CD4-positive, alpha-beta T cell treated with Interleukin-4 for 1 hour (primary cell): ENCODE results near the gene ULK4.
A peak's percentile ranks its signal among the peaks of the same experiment; 100 is the strongest.
"Not testable (repeated sequence)": the region's sequence is repeated elsewhere in the genome, so short reads cannot be mapped to it uniquely, and the experiment has no call there.

Experiments
- DNase-seq, 2 donors: peaks; one replicate each; pipeline ENCODE4 v3.0.0-alpha.2; 2020 to 2022

The ULK4 gene

DNA sequence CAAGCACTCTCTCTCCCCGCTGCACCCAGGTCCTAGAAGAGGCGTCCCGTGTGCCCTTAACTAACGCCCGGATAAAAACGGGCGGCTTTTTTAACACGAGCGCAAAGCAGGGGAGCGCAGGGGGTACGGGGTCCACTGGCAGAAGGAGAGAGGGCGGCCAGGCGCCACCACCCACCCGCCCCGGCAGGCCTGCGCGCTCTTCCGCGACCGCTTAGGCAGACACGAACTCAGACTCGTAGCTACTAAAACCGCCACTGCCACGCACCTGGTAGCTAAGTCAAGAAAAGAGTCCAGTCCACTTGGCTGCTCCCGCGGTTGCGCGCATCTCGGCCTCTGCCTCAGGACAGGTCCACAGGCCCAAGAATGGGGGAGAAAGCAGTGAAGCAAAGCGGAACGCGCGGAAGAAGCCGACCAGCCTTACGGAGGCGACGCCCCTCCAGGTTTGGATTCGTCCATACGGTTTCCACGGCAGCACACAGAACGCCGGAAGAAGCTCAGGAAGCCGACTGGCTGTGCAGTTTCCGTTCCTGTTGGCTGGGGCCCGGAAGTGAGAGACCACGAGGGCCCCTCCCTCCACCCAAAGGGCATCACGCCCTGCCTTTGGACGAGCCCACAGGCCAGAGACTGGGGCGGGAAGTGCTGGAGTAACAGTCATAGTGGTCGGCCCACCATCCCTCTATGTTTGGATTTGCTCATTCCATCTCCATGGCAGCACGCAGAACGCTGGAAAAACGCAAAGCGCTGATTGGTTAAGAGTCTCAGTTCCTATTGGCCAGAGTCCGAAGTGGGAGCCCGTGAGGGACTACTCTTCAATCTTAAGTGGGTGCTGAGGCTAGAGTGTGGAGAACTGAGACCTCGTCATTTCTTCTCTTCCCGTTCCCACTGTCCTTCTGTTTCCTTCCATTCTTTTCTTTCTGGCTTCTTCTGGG, at the start of gene ULK4:
Gene ULK4 (minus strand): TSS at position 353 of the 929 bp plus-strand sequence. CDS start 7,344 bp downstream, outside the sequence.
- DNase-seq, result peak; percentile 97 to 98

DNA sequence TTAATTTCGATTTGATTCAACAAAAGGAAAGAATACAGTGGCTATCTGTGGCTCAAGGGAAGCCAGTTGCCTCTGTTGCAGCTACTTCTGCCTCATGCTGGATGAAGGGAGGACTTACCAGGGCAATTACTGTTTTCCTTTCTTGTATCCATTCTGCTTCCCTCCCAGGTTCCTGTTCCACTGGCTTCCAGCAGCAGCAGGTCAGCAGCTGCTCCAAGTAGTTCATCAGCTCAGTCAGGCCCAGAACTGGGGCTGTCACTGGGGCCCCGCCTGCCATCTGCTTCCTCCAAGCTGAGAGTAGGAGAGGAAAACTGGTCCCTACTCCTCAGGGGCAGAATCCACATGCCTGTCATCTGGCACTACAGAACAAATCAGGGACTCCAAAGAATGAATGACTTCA, 48.6 kb upstream of the ULK4 start:
- DNase-seq, result no peak

DNA sequence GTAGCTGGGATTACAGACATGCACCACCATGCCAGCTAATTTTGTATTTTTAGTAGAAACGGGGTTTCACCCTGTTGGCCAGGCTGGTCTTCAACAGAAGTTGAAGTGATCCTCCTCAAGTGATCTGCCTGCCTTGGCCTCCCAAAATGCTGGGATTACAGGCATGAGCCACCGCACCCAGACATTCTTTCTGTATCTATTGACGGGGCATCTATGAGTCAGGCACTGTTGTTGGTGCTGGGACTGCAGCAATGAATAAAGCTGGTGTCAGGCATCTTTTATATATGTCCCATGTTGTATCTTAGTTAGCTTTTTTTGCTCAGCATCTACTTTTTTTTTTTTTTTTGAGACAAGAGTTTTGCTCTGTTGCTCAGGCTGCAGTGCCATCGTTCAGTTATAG, 47.6 kb upstream of the ULK4 start:
- DNase-seq, result no peak

DNA sequence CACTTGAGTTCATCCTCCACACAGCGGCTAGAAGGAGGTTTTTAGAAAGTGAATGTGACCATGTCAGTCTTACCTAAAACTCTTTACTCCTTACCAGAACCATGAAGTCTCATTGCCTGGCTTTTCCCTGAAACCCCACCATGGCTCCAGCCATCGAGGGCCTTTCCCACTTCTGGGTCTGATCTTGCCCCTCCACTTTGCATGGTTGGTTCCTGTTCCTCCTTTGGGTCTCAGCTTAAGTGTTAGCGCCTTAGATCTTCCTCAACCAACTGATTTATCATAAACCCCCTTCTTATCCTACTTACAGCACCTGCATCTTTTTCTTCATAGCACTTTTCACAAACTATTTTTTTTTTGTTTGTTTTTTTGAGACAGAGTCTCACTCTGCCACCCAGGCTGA, 45.9 kb upstream of the ULK4 start:
- DNase-seq, result no peak

DNA sequence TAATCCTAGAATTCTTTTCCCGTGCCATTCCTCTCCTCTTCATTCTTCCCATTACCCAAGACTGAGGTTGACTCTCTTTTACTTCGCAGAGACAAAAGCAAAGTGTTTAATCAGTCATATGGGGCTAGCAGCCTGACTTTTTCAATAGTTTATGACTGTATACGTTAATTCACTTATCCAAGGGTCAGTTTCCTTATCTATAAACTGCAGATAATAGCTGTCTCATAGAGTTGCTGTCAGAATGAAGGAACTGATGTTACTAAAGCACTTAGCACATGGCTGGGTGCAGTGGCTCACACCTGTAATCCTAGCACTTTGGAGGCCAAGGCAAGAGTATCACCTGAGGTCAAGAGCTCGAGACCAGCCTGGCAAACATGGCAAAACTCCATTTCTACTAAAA, 43.5 kb upstream of the ULK4 start:
- no peak for DNase-seq

DNA sequence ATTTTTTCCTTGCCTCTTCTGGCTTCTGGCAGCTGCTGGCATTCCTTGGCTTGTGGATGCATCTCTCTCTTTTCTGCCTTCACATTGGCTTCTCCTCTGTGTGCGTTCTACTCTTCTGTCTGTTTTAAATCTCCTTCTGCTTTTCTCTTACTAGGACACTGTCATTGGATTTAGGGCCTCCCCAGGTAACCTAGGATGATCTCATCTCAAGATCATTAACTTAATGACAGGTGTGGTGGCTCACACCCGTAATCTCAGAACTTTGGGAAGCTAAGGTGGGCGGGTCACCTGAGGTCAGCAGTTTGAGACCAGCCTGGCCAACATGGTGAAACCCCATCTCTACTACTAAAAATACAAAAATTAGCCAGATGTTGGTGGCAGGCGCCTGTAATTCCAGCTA, 40.9 kb upstream of the ULK4 start:
- DNase-seq, result no peak

DNA sequence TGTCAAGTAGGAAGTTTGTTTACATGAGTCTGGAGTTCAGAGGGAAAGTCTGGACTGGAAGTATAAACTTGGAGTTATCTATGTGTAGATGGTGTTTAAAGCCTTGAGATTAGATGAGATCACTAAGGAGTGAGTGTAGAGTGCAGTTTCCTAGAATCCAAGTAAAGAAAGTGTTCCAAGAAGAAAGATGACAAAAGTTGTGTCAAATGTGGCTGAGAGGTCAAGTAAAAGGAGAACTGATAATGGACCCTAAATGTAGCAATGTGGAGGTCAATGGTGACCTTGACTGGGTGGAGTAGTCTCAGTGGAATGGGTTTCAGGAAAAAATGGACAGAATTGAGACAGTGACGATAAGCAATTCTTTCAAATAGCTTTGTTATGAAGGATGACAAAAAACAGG, 39.9 kb upstream of the ULK4 start:
- no peak for DNase-seq

DNA sequence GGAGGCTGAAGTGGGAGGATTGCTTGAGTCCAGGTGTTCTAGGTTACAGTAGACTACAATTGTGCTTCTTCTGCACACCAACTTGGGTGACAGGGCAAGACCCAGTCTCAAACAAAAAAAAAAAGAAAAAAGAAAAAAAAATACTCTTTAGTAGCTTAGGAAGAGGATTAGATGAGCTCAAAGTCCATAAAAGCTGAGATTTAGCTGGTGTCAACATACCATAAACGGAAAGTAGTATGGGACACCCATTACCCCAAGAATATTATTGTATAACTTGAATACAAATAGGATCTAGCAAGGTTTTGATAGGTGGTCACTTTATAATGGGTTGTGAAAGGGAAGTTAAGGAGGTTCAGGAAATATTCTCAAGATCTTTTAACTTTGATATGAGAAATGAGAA, 38.0 kb upstream of the ULK4 start:
- no peak for DNase-seq

DNA sequence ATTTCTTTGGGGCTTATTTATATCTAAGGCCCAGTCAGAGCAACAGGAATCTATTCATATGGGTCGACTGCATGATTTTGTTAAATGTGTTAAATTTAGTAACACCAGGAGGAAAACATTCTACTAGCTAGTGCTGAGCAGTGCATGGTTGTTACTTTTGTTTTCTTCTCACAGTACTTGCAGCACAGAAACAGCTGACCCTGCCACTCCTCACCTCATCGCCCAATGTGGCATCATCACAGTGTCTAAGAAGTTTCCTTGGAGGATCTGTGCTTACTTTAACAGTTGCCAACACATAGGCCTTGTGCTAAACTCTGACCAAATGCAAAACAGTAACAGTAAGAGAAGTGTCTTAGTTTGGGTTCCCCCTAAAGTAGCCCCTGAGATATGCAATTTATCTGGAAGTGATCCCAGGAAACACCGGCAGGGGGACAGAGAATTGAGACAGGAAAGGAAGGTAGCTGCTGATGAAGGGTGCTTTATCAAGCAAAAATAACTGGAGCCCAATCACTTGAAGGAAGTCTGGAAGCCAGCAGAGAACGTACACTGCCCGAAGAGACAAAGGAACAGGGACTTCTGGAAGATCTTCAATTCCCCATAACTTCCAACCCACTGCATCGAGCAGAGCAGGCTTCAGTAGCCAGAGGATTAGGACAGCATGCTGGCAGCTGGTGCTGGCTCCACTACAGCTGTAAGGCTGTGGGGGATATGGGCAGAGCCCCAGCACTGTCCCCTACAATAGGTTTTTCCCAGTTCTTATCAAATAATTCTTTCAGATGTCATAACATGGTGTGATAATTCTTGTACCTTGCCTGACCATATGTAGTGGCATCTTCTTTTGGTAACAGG, 36.0 kb upstream of the ULK4 start:
- DNase-seq, result no peak

DNA sequence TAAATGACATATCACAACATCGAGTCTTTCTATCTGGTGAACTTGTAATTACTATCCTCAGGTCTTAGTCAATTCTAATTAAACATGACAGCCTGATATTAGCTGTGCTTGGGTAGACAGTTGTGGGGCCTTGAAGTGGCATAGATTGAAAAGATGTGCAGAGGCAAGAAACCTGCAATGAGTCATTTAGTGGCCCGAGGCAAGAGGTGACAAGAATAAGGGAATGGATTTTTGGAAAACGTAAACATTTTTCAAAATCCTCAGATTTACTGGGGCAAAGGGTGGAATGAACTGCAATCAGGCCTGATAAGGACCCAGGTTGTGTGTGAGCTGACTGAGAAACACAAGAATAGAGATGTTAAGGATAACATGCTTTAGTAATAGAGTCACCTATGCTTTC, 29.5 kb upstream of the ULK4 start:
- no peak for DNase-seq

DNA sequence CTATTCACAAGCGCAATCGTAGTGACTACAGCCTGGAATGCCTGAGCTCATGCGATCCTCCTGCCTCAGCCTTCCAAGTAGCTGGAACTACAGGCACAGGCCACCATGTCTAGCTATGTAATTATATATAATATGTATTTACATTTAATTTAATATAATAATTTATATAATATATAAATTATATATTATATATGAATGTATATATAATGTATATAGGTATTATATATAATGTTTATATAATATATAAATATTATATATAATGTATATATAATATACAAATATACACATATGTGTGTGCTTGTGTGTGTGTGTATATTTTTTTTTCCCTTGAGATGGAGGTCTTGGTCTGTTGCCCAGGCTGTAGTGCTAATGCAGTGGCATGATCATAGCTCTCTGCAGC, 27.6 kb upstream of the ULK4 start:
- DNase-seq, result no peak

DNA sequence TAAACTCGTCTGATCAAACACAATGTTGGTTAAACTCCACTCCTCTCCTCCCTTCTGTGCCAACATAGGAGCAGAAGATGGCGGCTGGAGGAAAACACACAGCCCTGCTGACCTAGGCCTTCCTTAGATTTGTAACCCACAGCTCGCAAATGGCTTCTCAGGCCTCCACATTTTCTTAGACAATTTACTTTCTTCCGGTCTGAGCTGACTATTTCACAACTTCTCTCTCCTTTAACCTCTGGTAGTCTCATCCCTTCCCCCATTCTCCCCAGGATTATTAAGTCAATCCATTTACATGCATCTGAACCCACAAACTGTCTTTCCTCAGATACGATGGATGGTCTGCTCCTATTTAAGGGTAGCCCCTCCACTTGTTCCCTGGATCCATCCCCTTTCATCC, 25.7 kb upstream of the ULK4 start:
- DNase-seq, result no peak

DNA sequence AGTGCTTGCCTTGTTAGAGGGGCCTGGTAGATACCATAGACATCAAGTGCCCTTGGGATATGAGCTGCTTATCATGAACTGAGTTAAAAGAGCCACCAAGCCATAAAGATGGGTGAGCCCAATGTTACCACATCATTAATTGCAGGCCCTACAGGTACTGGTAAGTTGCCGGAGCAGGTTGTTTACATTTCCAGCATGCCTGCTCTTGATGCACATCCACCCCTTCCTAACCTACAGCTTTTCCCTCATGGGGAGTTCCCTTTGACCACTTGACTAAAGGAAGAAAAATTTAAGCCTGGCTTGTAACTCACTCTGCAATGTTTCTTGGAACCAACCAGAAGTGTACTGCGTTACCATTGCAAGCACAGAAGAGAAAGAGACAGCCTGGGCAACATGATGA, 24.7 kb upstream of the ULK4 start:
- no peak for DNase-seq

DNA sequence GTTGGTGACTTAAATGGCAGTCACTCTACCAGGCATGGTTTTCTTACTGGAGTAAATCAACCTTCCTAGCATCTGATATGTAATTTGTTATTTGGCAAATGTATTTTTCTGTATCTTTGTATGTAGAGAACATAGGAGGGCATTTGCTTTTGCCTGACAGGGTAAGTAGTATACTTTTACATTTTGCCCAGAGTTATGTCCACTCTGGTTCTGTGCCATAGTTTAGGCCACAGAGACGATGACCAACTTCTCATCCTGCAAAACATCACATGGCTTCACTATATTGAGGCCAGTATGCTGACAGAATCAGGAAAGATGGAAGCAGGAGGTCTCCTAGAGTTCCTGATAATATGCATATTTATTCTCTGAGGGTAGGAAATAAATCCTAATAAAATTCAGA, 23.1 kb upstream of the ULK4 start:
- DNase-seq, result no peak

DNA sequence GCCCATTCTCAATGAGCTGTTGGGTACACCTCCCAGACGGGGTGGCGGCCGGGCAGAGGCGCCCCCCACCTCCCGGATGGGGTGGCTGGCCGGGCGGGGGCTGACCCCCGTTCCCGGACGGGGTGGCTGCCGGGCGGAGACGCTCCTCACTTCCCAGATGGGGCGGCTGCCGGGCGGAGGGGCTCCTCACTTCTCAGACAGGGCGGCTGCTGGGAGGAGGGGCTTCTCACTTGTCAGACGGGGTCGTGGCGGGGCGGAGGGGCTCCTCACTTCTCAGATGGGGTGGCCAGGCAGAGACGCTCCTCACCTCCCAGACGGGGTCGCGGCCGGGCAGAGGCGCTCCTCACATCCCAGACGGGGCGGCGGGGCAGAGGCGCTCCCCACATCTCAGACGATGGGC, 21.2 kb upstream of the ULK4 start:
- not testable (repeated sequence) for DNase-seq

DNA sequence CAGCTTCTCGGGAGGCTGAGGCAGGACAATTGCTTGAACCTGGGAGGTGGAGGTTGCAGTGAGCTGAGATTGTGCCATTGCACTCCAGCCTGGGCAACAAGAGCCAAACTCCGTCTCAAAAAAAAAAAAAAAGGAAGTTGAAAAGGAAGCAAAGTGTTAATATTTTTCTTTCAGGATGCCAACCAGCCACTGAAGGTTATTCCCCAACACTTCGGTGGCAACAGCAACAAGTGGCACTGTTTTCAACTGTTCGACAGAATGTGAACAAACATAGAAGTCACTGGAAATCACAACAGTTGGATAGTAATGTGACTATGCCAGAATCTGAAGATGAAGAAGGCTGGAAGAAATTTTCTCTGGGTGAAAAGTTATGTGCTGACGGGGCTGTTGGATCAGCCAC, 15.5 kb upstream of the ULK4 start:
- DNase-seq, result not testable (repeated sequence)

DNA sequence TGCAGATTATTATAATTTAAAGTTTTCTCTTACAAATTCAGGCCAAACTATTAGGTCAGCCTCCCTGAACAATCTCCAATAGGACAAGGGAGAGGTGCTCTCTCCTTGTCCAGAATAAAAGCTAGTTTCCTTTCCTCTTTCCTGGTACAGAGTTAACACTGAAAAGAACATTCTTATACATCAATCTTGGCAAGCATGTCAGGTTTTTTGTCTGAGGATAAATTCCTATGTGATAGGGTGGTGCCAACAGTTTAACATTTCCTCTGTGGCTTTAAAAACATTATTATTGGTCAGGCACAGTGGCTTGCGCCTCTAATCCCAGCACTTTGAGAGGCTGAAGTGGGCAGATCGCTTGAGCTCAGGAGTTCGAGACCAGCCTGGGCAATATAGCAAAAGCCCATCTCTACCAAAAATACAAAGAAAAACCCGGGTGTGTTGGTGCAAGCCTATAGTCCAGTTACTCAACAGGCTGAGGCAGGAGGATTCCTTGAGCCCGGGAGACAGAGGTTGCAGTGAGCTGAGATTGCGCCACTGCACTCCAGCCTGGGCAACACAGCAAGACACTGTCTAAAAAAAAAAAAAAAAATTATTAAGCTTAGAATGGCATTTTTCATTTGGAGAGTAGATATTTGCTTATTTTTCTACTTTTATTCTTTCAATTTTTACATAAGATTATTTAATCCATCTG, 13.7 kb upstream of the ULK4 start:
- DNase-seq, result no peak

DNA sequence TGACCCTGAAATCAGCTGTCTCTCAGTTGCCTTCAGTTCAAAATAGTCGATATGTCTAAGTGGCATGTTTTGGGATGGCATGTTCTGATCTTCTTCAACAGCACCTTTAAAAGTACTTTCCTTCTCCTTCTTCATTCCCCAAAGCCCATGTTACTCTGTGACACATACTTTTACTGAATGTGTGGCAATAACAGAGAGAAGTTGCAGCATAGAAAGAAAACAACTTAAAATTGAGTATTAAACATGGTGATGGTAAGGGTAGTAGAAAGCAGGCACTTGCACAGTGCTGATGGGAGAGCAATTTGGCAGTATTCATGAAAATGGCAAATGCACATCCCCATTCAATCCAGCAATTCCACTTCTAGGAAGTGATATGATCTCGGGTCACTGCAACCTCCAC, 12.3 kb upstream of the ULK4 start:
- DNase-seq, result no peak

DNA sequence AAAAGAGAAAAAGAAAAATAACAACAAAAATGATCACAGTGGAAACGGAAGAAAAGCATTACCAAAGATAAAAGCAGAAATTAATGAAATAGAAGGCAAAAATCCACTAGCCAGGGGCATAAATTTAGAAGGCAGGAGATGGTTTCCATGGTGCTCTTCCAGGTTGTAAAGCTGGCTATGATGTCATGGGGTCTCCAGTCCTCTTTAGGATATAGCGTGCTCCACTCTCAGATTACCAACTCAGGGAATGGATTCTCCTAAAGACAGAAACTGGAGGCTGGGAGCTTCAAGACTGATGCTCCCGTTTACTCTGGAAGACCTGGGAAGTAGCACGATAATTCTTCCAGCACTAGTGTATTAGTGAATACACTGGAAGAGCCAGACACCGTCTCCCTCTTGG, 10.9 kb upstream of the ULK4 start:
- no peak for DNase-seq

DNA sequence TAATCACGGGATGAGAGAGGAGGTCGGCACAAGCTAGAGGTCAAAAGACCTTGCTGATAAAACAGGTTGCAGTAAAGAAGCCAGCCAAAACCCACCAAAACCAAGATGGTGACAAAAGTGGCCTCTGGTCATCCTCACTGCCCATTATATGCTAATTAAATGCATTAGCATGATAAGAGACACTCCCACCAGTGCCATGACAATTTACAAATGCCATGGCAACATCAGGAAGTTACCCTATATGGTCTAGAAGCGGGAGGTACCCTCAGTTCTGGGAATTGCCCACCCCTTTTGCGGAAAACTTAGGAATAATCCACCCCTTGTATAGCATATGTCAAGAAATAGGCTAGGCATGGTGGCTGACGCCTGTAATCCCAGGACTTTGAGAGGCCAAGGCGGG, 4.3 kb upstream of the ULK4 start:
- no peak for DNase-seq

DNA sequence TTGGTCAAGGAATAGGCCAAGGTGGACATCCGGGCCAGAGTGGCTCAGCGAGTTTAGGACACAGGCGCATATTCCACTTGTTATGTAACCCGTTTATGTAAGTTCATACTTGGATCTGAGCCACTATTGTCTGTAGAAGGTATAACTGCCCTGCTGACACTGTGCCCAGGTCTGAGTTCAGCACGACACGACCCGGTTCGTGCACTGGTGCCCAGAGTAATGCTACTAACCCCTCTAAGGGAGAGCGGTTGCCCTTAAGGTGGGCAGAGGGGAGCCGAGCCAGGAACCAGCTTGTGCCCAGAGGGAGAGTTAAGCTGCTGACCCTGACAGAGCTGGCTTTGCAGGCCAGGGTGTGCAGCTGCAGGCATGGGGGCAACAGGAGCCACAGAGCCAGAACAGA, 1.9 kb upstream of the ULK4 start:
- DNase-seq, result no peak

DNA sequence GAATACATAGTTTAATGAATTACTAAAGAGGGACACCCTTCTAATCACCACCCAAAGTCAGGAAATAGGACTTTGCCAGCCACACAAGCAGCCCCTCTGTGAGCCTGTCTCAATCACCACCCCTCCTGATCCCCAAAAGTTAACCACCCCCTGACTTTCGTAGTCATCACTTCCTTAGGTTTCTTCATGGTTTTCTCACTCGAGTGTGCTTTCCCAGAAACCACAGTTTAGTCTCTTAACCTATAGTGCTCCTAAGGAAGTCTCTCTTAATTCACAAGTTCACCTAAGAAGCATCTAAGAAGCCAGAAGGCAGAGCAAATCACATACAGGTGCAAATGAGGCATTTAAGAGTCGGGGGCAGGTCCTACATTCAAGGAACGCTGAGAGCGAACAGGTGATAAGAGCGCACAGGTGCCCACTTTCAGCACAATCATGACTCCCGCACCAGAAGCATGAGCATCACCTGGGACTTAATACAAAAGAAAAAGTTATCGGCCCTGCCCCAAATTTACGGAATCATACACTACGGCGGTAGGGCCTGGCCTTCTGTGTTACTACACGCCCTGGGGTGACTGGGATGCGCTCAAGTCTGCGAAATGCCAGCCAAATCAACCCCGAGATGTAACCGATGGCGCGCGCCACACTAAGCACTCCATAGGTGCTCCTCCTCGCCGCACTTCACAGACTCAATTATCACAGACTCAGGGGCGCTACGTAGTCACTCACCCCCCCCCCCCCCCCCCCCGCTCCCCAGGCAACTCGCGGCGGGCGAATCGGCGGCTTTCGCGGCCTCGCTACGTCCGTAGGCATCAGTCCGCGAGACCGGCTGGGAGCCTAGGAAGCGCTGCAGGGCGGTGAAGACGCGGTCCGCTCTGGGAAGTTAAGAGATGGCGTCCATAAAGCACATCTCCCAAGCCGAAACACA, 815 bp downstream of the ULK4 start:
- DNase-seq, result peak; percentile 59 to 78
